Smooth muscle cell (in vitro differentiated cells): ENCODE results near the gene MRPL4. TPM values are rescaled to one million over a fixed set of nuclear protein-coding genes. Genes with fewer than 3 reads are reported as not detected.
A peak's percentile ranks its signal among the peaks of the same experiment; 100 is the strongest.

Experiments used
- DNase-seq: peaks from one replicate; lab custom pipeline; 2025; ENCODE audit not compliant: unreplicated experiment; lab: John Stamatoyannopoulos, UW
- H2AFZ ChIP-seq: fragments of 200-600 bp; sonication (generic); 2 replicates; pipeline ENCODE4 v1.6.0; 2016; ENCODE audit warnings: antibody characterized with exemption, low read depth, mild to moderate bottlenecking
- H3F3A ChIP-seq: fragments of 200-600 bp; sonication (generic); 2 replicates; pipeline ENCODE4 v1.6.0; 2017; ENCODE audit warnings: antibody characterized with exemption, low read depth
- H3K27ac ChIP-seq: fragments of 200-600 bp; sonication (generic); 2 replicates; pipeline ENCODE4 v1.5.1; 2016; ENCODE audit warnings: low read depth, mild to moderate bottlenecking
- H3K27me3 ChIP-seq: fragments of 200-600 bp; sonication (generic); 2 replicates; pipeline ENCODE4 v1.6.1; 2016; ENCODE audit warnings: low read depth, mild to moderate bottlenecking
- H3K36me3 ChIP-seq: fragments of 200-600 bp; sonication (generic); 2 replicates; pipeline ENCODE4 v1.5.1; 2016; ENCODE audit warnings: low read depth
- H3K4me1 ChIP-seq: fragments of 200-600 bp; sonication (generic); 2 replicates; pipeline ENCODE4 v1.5.1; 2016; ENCODE audit warnings: low read depth
- H3K4me2 ChIP-seq: fragments of 200-600 bp; sonication (generic); 2 replicates; pipeline ENCODE4 v1.6.0; 2016; ENCODE audit warnings: mild to moderate bottlenecking
- H3K4me3 ChIP-seq: fragments of 200-600 bp; sonication (generic); 2 replicates; pipeline ENCODE4 v1.5.1; 2016; ENCODE audit warnings: mild to moderate bottlenecking
- H3K79me2 ChIP-seq: fragments of 200-600 bp; sonication (generic); 2 replicates; pipeline ENCODE4 v1.6.0; 2016; ENCODE audit warnings: low read depth, mild to moderate bottlenecking
- H3K9ac ChIP-seq: fragments of 200-600 bp; sonication (generic); 2 replicates; pipeline ENCODE4 v1.6.0; 2016; ENCODE audit warnings: low read depth
- H3K9me3 ChIP-seq: fragments of 200-600 bp; sonication (generic); replicated peaks from 2 replicates; pipeline ENCODE4 v1.5.1; 2016; ENCODE audit warnings: low read depth
- H4K20me1 ChIP-seq: fragments of 200-600 bp; sonication (generic); 2 replicates; pipeline ENCODE4 v1.6.0; 2016; ENCODE audit warnings: low read depth
- WGBS: methylation state at CpG from one replicate; pipeline ENCODE4 v1.1.7; 2016; ENCODE audit warnings: low lambda C conversion rate; 5-methylcytosine and 5-hydroxymethylcytosine counted together
- polyA plus RNA-seq: library from polyadenylated mRNA; unstranded; fragments of >200 nt; fragmentation: Nextera tagmentation; extraction: Ambion mirVana; gene quantifications from 2 replicates; pipeline ENCODE4 v1.2.1, GENCODE V29; 2016
- total RNA-seq: library from RNA; depleted of rRNA; stranded (reverse); fragments of >200 nt; gene quantifications from 2 replicates; pipeline ENCODE4 v1.2.3, GENCODE V29; 2014
- TF ChIP-seq, protein P1 (sequence below): fragments of 200-600 bp; sonication (generic); IDR thresholded peaks from 2 replicates; pipeline ENCODE4 v1.5.1; 2017; ENCODE audit warnings: borderline replicate concordance, mild to moderate bottlenecking, antibody characterized with exemption; ENCODE audit not compliant: insufficient read depth, poor library complexity, severe bottlenecking

The MRPL4 gene
- total and polyA plus RNA-seq, 2 experiments from 2014 or later, result 47.8 to 63.5 TPM

DNA sequence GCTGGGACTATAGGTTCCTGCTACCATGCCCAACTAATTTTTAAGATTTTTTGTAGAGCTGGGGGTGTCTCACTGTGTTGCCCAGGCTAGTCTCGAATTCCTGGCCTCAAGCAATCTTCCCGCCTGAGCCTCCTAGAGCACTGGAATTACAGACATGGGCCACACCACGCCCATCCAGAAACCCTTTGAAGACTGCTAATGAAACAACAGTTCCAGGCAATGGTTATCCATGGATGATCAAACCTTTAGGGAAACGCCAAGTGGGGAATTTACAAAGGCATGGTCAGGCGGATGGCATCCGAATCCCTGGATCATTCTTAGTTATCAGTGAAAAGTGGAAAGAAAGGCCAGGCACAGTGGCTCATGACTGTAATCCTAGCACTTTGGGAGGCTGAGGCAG lies 40.3 kb upstream of the MRPL4 start:
- TF ChIP-seq, protein P1, sequence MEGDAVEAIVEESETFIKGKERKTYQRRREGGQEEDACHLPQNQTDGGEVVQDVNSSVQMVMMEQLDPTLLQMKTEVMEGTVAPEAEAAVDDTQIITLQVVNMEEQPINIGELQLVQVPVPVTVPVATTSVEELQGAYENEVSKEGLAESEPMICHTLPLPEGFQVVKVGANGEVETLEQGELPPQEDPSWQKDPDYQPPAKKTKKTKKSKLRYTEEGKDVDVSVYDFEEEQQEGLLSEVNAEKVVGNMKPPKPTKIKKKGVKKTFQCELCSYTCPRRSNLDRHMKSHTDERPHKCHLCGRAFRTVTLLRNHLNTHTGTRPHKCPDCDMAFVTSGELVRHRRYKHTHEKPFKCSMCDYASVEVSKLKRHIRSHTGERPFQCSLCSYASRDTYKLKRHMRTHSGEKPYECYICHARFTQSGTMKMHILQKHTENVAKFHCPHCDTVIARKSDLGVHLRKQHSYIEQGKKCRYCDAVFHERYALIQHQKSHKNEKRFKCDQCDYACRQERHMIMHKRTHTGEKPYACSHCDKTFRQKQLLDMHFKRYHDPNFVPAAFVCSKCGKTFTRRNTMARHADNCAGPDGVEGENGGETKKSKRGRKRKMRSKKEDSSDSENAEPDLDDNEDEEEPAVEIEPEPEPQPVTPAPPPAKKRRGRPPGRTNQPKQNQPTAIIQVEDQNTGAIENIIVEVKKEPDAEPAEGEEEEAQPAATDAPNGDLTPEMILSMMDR, result no peak
- H3K27ac ChIP-seq, result no peak overlapping the region
- H3K4me2 ChIP-seq, result no peak overlapping the region
- no peaks in the 10 kb centered on the region for H3F3A ChIP-seq
- no peaks in the 10 kb centered on the region for H3K27me3 ChIP-seq
- H3K9ac ChIP-seq, result no peak overlapping the region
- H3K4me1 ChIP-seq, result no peaks in the 10 kb centered on the region
- H3K9me3 ChIP-seq, result no peaks in the 10 kb centered on the region
- no peaks in the 10 kb centered on the region for H3K79me2 ChIP-seq
- H4K20me1 ChIP-seq, result no peaks in the 10 kb centered on the region
- H3K4me3 ChIP-seq, result no peak overlapping the region
- H3K36me3 ChIP-seq, result no peaks in the 10 kb centered on the region
- no peak for DNase-seq
- no peak overlapping the region for H2AFZ ChIP-seq
- 80% methylated on average over 6 of the region's 6 CpGs for WGBS

DNA sequence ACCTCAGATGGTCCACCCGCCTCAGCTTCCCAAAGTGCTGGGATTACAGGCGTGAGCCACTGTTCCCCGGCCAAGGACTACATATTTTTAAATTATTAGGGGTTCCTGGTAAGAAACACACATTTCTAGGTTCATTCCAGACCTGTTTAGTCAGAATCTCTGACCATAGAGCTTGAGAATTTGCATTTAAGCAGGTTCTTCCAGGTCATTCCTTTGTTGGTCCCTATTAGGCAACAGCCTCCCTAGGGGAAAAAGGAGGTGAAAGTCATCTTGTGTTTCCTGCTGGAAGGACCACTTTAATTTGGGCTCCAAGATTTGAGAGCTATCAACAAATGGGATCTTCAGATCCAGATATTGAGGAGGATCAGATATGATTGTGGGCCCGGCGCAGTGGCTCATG lies 37.2 kb upstream of the MRPL4 start:
- no peak for DNase-seq
- no peaks in the 10 kb centered on the region for H3K27me3 ChIP-seq
- no peaks in the 10 kb centered on the region for H3F3A ChIP-seq
- no peaks in the 10 kb centered on the region for H3K4me1 ChIP-seq
- no peaks in the 10 kb centered on the region for H3K79me2 ChIP-seq
- H3K36me3 ChIP-seq, result no peaks in the 10 kb centered on the region
- no peak overlapping the region for H3K4me3 ChIP-seq
- H2AFZ ChIP-seq, result no peak overlapping the region
- H3K9me3 ChIP-seq, result no peaks in the 10 kb centered on the region
- H4K20me1 ChIP-seq, result no peaks in the 10 kb centered on the region
- WGBS, result 66% methylated on average over 5 of the region's 5 CpGs
- TF ChIP-seq, protein P1, result no peak
- H3K4me2 ChIP-seq, result no peak overlapping the region
- no peak overlapping the region for H3K9ac ChIP-seq
- no peak overlapping the region for H3K27ac ChIP-seq

DNA sequence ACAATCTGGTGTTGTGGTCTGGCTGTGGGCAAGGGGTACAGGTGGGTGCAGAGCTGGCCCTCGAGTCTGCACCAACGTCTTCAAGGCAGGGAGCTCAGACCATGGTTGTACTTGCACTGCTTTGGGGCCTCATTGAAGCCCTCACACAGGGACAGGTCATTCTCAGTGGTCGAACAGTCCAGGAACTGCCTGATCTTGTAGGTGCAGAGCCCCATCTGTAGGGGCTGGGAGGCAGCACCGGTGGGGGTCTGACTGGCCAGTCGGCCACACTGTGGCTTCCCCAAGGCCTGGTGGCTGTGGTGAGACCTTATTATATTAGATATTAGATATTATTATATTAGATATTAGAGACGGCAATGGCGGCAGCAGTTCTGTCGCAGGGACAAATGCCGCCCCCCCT lies 34.9 kb upstream of the MRPL4 start:
- Histone ChIP-seq H3K4me2 (no peak overlapping the region), H3K9ac (no peak overlapping the region), H3K4me1 (no peaks in the 10 kb centered on the region), H4K20me1 (peaks cover under 1% of the 10 kb centered on the region), H3K4me3 (no peak overlapping the region), H3K36me3 (no peaks in the 10 kb centered on the region), H3K27me3 (no peaks in the 10 kb centered on the region), H3K27ac (no peak overlapping the region), H3K79me2 (no peaks in the 10 kb centered on the region), H3F3A (no peaks in the 10 kb centered on the region), H3K9me3 (no peaks in the 10 kb centered on the region), H2AFZ (no peak overlapping the region)
- DNase-seq, result no peak
- TF ChIP-seq, protein P1, result no peak
- WGBS, result 92% methylated on average over 9 of the region's 9 CpGs

DNA sequence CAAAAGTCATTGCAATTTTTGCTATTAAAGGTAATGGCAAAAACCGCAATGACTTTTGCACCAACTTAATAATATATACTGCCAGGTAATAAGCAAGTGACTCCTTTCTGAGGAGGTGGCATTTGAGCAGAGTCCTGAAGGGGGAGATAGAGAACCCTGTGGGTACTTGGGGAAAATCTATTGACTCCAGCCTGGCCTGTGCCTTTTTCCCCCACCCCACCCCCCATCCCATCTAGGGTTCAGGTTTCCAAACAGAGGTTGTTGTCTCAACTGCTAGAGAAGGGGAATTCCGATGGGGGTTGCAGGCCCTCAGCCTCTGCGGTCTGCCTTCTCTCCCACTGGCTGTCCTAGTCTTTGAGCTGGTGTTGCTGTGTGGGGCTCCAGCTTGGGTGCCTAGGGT lies 32.3 kb upstream of the MRPL4 start:
- no peaks in the 10 kb centered on the region for H3K4me1 ChIP-seq
- no peaks in the 10 kb centered on the region for H3K9me3 ChIP-seq
- no peak overlapping the region for H3K9ac ChIP-seq
- no peak for DNase-seq
- H3K27ac ChIP-seq, result no peak overlapping the region
- H4K20me1 ChIP-seq, result peaks cover 6% of the 10 kb centered on the region
- WGBS, result 67% methylated on average over 3 of the region's 3 CpGs
- no peak overlapping the region for H3K4me3 ChIP-seq
- no peaks in the 10 kb centered on the region for H3K36me3 ChIP-seq
- no peaks in the 10 kb centered on the region for H3K27me3 ChIP-seq
- TF ChIP-seq, protein P1, result peak; percentile 26
- H3F3A ChIP-seq, result no peaks in the 10 kb centered on the region
- peaks cover 6% of the 10 kb centered on the region for H3K79me2 ChIP-seq
- H2AFZ ChIP-seq, result no peak overlapping the region
- H3K4me2 ChIP-seq, result no peak overlapping the region
